Colonic mucosa (tissue), 4 donors: Measurements from ENCODE around the gene OSBPL6. TPM values are rescaled to one million over a fixed set of nuclear protein-coding genes. Genes with fewer than 3 reads are reported as not detected.

Experiments
- DNase-seq: peaks from one replicate; pipeline ENCODE4 v3.0.0-alpha.2; 2020
- H3K27ac ChIP-seq: fragments of 200-600 bp; one replicate; pipeline ENCODE4 v1.8.0; 2021
- H3K27me3 ChIP-seq: fragments of 200-600 bp; one replicate; pipeline ENCODE4 v1.8.0; 2021
- H3K36me3 ChIP-seq: fragments of 200-600 bp; one replicate; pipeline ENCODE4 v1.8.0; 2021
- H3K4me1 ChIP-seq: fragments of 200-600 bp; one replicate; pipeline ENCODE4 v1.8.0; 2021; ENCODE audit warnings: mild to moderate bottlenecking
- H3K4me3 ChIP-seq: fragments of 200-600 bp; one replicate; pipeline ENCODE4 v1.8.0; 2021
- H3K9ac ChIP-seq, 2 donors: one replicate each; pipeline ENCODE4 v1.7.0; 2013; ENCODE audit warnings: control low read depth in 2 of 2, low read depth in 2 of 2, low read length in 2 of 2
- H3K9me3 ChIP-seq: fragments of 200-600 bp; one replicate; pipeline ENCODE4 v1.8.0; 2021
- intact Hi-C: fragments of 100-400 bp; cut with DNase I; formaldehyde crosslinking; loops from one replicate; pipeline ENCODE4 v1.14.1; 2022
- total RNA-seq, 2 donors: library from RNA; stranded (reverse); fragmentation: NEBNext Ultra II Directional in 1 of 2; extraction: Animal tissue kit (Norgen Biotek cat#: 25700) in 1 of 2; gene quantifications; one replicate each; pipeline ENCODE4 v1.2.1, GENCODE V29; 2021
- TF ChIP-seq, protein P1 (sequence below): fragments of 200-600 bp; IDR thresholded peaks from one replicate; pipeline ENCODE4 v1.8.0; 2022; ENCODE audit warnings: antibody characterized with exemption, mild to moderate bottlenecking
- donor health status: healthy.
- donor health status: DM: no; HTN: no; CAD: no.
- donor health status: DM: no; HTN: no; CAD: no.

OSBPL6 gene
- total RNA-seq, 2 donors from 2014 or later = 0.58 to 0.72 TPM

DNA sequence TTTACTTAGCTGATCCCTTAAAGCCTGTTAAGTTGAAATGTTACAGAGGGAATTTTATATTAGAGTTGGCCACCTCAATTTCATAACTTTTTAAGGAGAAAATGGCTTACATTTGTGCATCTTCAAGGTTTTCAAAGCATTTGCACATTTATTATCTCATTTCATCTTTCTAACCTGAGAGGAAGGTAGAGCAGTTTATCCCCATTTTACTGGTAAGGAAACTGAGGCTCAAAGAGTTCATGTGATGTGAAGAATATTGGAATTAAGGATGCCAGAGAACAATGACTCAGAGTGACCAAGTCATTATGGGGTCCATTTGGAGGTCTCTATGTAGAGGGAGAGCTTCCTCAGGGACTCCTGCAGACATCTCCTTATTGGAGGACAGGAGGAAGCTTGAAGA lies 221.7 kb downstream of the OSBPL6 start:
- intact Hi-C loops = loop anchor here (5.0 kb wide), 1 partner anchor 304 kb away; the partner anchor contains the start of gene RBM45
- DNase-seq = no peak
- Histone ChIP-seq H3K9me3 (no peaks in the 10 kb centered on the region), H3K9ac (no peak overlapping the region), H3K27me3 (no peaks in the 10 kb centered on the region), H3K4me1 (no peaks in the 10 kb centered on the region), H3K4me3 (no peak overlapping the region), H3K27ac (no peak overlapping the region), H3K36me3 (no peaks in the 10 kb centered on the region)
- TF ChIP-seq, protein P1, sequence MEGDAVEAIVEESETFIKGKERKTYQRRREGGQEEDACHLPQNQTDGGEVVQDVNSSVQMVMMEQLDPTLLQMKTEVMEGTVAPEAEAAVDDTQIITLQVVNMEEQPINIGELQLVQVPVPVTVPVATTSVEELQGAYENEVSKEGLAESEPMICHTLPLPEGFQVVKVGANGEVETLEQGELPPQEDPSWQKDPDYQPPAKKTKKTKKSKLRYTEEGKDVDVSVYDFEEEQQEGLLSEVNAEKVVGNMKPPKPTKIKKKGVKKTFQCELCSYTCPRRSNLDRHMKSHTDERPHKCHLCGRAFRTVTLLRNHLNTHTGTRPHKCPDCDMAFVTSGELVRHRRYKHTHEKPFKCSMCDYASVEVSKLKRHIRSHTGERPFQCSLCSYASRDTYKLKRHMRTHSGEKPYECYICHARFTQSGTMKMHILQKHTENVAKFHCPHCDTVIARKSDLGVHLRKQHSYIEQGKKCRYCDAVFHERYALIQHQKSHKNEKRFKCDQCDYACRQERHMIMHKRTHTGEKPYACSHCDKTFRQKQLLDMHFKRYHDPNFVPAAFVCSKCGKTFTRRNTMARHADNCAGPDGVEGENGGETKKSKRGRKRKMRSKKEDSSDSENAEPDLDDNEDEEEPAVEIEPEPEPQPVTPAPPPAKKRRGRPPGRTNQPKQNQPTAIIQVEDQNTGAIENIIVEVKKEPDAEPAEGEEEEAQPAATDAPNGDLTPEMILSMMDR = no peak

DNA sequence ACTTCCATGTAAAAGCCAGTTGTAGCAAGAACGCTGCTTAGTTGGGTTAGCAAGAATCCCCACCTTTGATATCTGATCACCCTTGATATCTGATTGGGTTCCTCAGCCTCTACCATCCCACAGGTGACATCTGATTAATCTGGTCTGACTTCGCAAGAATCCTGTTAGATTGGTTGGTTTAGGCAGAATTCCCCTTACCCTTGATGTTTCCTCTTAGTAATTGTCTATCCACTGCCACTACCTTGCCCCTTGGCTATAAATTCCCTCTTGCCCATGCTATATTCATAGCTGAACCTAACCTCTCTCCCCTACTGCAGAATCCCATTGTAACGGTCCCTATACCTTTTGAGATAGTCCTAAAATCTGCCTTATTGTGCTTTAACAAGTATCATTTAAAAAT lies 223.6 kb downstream of the OSBPL6 start:
- H3K4me3 ChIP-seq = no peak overlapping the region
- TF ChIP-seq, protein P1 = no peak

DNA sequence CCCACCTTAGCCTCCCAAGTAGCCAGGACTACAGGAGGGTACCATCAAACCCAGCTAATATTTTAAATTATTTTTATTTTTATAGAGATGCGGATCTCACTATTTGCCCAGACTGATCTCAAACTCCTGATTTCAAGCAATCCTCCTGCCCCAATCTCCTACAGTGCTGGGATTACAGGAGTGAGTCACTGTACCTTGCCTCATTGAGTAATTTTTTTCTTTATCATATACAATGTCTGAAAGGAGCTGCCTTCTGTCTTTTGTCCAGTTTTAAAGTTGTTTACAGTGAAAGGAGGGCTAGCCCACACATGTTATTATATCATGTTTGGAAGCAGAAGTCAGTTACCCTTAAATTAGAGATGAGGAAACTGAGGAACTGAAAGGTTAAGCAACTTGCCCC lies 224.1 kb downstream of the OSBPL6 start:
- TF ChIP-seq, protein P1 = no peak

More for the DNA sequence above, 223.6 kb downstream of the OSBPL6 start:
- Histone ChIP-seq H3K36me3 (no peaks in the 10 kb centered on the region), H3K27ac (no peak overlapping the region), H3K9ac (no peak overlapping the region), H3K4me1 (no peaks in the 10 kb centered on the region), H3K27me3 (no peaks in the 10 kb centered on the region), H3K9me3 (no peaks in the 10 kb centered on the region)
- intact Hi-C loops = loop anchor here (5.0 kb wide), 1 partner anchor 306 kb away; the partner anchor contains the start of gene RBM45
- no peak for DNase-seq

DNA sequence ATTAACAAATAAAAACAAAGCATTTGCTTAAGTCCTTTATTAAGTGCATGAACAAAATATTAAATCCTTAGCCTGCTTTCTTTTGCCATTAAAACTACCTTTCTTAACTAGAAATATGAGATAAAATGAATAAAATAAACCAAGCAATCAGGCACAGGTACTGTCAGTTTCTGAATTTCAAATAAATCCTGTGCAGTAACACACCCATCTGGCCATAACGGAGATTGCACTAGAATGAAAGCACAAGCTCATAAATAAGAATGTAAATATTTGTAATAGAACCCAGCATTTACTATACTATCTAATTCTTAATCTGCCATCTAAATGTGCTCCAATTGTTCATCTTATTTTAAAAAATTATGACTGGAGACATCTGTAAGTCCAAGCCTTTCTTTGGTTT lies 224.8 kb downstream of the OSBPL6 start:
- H3K9me3 ChIP-seq = no peaks in the 10 kb centered on the region
- H3K27ac ChIP-seq = no peak overlapping the region
- no peak overlapping the region for H3K4me3 ChIP-seq
- no peak for DNase-seq
- intact Hi-C loops = loop anchor here (5.0 kb wide), 1 partner anchor 307 kb away; the partner anchor contains the start of gene RBM45
- TF ChIP-seq, protein P1 = no peak
- no peaks in the 10 kb centered on the region for H3K36me3 ChIP-seq
- H3K4me1 ChIP-seq = no peaks in the 10 kb centered on the region
- no peak overlapping the region for H3K9ac ChIP-seq
- H3K27me3 ChIP-seq = no peaks in the 10 kb centered on the region

More for the DNA sequence above, 224.1 kb downstream of the OSBPL6 start:
- intact Hi-C loops = loop anchor here (5.0 kb wide), 1 partner anchor 306 kb away; the partner anchor contains the start of gene RBM45
- Histone ChIP-seq H3K27me3 (no peaks in the 10 kb centered on the region), H3K27ac (no peak overlapping the region), H3K9me3 (no peaks in the 10 kb centered on the region), H3K4me1 (no peaks in the 10 kb centered on the region), H3K36me3 (no peaks in the 10 kb centered on the region), H3K9ac (no peak overlapping the region), H3K4me3 (no peak overlapping the region)
- DNase-seq = no peak

DNA sequence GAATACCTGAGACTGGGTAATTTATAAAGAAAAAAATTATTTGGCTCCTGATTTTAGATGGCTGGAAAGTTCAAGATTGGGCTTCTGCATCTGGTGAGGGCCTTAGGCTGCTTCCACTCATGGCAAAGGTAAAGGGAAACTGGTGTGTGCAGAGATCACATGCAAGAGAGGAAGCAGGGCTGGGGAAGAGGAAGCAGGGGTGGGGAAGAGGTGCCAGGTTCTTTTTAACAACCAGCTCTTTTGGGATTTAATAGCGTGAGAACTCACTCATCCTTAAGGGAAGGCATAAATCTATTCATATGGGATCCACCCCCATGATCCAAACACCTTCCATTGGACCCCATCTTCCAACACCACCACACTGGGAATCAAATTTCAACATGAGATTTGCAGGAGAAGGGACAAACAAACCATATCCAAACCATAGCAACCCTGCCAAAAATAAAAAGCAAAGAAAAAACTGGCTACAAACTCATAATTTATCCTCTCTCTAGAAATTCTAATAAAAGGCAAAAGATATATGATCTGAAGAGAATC lies 226.2 kb downstream of the OSBPL6 start:
- intact Hi-C loops = no loop called here
- H3K4me3 ChIP-seq = no peak overlapping the region
- no peaks in the 10 kb centered on the region for H3K9me3 ChIP-seq
- no peak overlapping the region for H3K27ac ChIP-seq
- no peak for DNase-seq
- H3K9ac ChIP-seq = no peak overlapping the region
- H3K27me3 ChIP-seq = no peaks in the 10 kb centered on the region
- TF ChIP-seq, protein P1 = no peak
- no peaks in the 10 kb centered on the region for H3K4me1 ChIP-seq
- H3K36me3 ChIP-seq = no peaks in the 10 kb centered on the region
